Uterus (tissue), 2 donors: Measurements from ENCODE around the gene SLC16A3.

Experiments
- CTCF ChIP-seq, 4 experiments: fragments of 200-600 bp in 2 of 4; fragments of 450-650 bp in 2 of 4; sonication (generic) in 2 of 4; IDR thresholded peaks; one replicate each; pipeline ENCODE4 v1.5.1; 2016 to 2019; ENCODE audit warnings: antibody characterized with exemption in 4 of 4, mild to moderate bottlenecking in 2 of 4, moderate library complexity in 1 of 4
- POLR2A ChIP-seq, 2 donors: fragments of 450-650 bp; IDR thresholded peaks; one replicate each; pipeline ENCODE4 v1.6.1; 2016; ENCODE audit warnings: antibody characterized with exemption in 2 of 2, mild to moderate bottlenecking in 1 of 2, moderate library complexity in 1 of 2

GRCh38 chr17:82187500-82187899, 41.3 kb upstream of the SLC16A3 start:
- TF ChIP-seq CTCF (IDR thresholded peaks at IDR 0.05) (no peak), POLR2A (IDR thresholded peaks at IDR 0.05) (no peak)
